ENCODE measurements around the gene NLRP3.
"Not testable (repeated sequence)": the region's sequence is repeated elsewhere in the genome, so short reads cannot be mapped to it uniquely, and the experiment has no call there.

NLRP3 gene

GRCh38 chr1:247376659-247377058 lies 39.3 kb upstream of the NLRP3 start:
- Histone ChIP-seq H3K9me2 (replicated peaks; ENCODE audit: control insufficient read depth, low read length) (no peaks in the 10 kb centered on the region), H3K9me3 (ENCODE audit: control insufficient read depth, insufficient read depth, low read length) (no peaks in the 10 kb centered on the region), H3K36me3 (ENCODE audit: control insufficient read depth, low read length) (no peaks in the 10 kb centered on the region), H3K4me1 (ENCODE audit: control insufficient read depth, low read length) (no peaks in the 10 kb centered on the region), H3K4me3 (ENCODE audit: low read length) (no peak overlapping the region), H3F3A (ENCODE audit: control insufficient read depth, insufficient read depth) (no peaks in the 10 kb centered on the region), H3K27ac (ENCODE audit: low read depth, low read length) (no peak overlapping the region), H3K27me3 (ENCODE audit: control insufficient read depth, low read length) (no peaks in the 10 kb centered on the region; the same call in 1 of the 2 replicates), H3K79me2 (ENCODE audit: control insufficient read depth, low read length) (no peaks in the 10 kb centered on the region), H3K4me2 (ENCODE audit: low read length) (no peak overlapping the region), H4K20me1 (ENCODE audit: control insufficient read depth, insufficient read depth, low read depth, low read length) (no peaks in the 10 kb centered on the region)
- no peak for TF ChIP-seq CTCF (IDR thresholded peaks at IDR 0.05; ENCODE audit: low read depth, low read length, poor library complexity, severe bottlenecking)
- TF ChIP-seq EZH2phosphoT487 (IDR thresholded peaks at IDR 0.05; ENCODE audit: borderline replicate concordance, low read length) = no peak

- not testable (repeated sequence) for H3K79me2 ChIP-seq (ENCODE audit: control insufficient read depth, low read length); H3F3A ChIP-seq (ENCODE audit: control insufficient read depth, insufficient read depth); H3K27me3 ChIP-seq (ENCODE audit: control insufficient read depth, low read length); H4K20me1 ChIP-seq (ENCODE audit: control insufficient read depth, insufficient read depth, low read depth, low read length); H3K9me3 ChIP-seq (ENCODE audit: control insufficient read depth, insufficient read depth, low read length); H3K9me2 ChIP-seq (replicated peaks; ENCODE audit: control insufficient read depth, low read length); H3K4me3 ChIP-seq (ENCODE audit: low read length); H3K27ac ChIP-seq (ENCODE audit: low read depth, low read length); H3K36me3 ChIP-seq (ENCODE audit: control insufficient read depth, low read length); H3K4me2 ChIP-seq (ENCODE audit: low read length); H3K4me1 ChIP-seq (ENCODE audit: control insufficient read depth, low read length)
Measured at GRCh38 chr1:247377656-247378055, 38.3 kb upstream of the NLRP3 start.

DNA sequence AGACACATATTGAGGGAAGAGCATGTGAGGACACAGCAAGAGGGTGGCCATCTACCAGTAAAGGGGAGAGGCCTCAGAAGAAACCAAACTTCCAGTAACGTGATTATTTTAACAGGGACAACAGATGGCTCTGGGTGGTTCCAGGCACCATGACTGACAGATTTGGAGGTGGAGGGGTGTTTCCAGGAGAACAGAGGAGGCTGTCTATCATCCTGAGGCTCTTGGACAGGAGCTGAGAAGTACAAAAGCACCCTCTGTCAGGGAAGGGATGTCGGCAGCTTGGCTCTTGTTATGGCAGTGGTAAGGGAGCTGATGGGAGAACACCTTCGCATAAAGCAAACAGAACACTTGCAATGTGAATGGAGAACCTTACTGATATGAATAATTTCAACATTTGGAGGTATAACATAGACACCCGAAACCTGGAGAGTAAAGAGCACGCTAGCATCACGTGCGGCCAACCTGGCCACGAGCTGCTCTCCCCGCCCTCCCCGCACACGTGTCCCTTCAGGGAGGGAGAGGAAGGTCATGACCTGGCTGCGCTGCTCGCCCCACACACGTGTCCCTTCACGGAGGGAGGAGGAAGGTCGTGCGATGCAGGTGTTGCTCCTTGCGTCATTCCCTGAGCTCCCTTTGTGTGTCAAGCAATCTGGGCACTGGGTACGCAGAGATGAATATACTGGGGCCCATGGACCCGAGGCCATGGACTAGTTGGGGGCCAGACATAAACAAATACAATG lies 37.5 kb upstream of the NLRP3 start:
- no peak overlapping the region for H3K4me3 ChIP-seq (ENCODE audit: low read length)
- no peak overlapping the region for H3K27ac ChIP-seq (ENCODE audit: low read depth, low read length)
- no peaks in the 10 kb centered on the region for H3F3A ChIP-seq (ENCODE audit: control insufficient read depth, insufficient read depth)
- TF ChIP-seq EZH2phosphoT487 (IDR thresholded peaks at IDR 0.05; ENCODE audit: borderline replicate concordance, low read length) (no peak), CTCF (IDR thresholded peaks at IDR 0.05; ENCODE audit: low read depth, low read length, poor library complexity, severe bottlenecking) (no peak)
- no peaks in the 10 kb centered on the region for H3K4me1 ChIP-seq (ENCODE audit: control insufficient read depth, low read length)
- no peaks in the 10 kb centered on the region for H3K79me2 ChIP-seq (ENCODE audit: control insufficient read depth, low read length)
- H3K36me3 ChIP-seq (ENCODE audit: control insufficient read depth, low read length) = no peaks in the 10 kb centered on the region
- no peaks in the 10 kb centered on the region for H4K20me1 ChIP-seq (ENCODE audit: control insufficient read depth, insufficient read depth, low read depth, low read length)
- no peaks in the 10 kb centered on the region; the same call in 1 of the 2 replicates for H3K27me3 ChIP-seq (ENCODE audit: control insufficient read depth, low read length)
- no peaks in the 10 kb centered on the region for H3K9me2 ChIP-seq (replicated peaks; ENCODE audit: control insufficient read depth, low read length)
- H3K4me2 ChIP-seq (ENCODE audit: low read length) = no peak overlapping the region
- no peaks in the 10 kb centered on the region for H3K9me3 ChIP-seq (ENCODE audit: control insufficient read depth, insufficient read depth, low read length)

DNA sequence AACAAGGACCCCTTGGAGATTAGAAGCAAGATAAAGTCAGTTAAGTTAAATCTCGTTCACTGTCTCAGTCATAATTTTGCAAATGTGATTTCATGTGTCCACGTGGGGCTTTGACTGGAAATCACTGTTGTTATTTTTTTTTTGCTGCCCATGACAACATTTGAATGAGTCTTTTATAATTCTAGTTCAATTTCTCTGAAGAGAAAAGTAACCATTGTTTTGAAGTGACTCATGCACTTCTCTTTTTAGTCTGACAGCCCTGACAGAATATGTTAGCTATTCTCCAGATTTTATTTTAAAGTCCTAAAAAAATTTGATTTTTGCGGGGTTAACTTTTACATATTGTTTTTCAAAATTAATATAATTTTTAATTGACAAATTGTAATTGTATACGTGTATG lies 30.7 kb upstream of the NLRP3 start:
- Histone ChIP-seq H3F3A (ENCODE audit: control insufficient read depth, insufficient read depth) (no peaks in the 10 kb centered on the region), H3K79me2 (ENCODE audit: control insufficient read depth, low read length) (no peaks in the 10 kb centered on the region), H3K4me2 (ENCODE audit: low read length) (no peak overlapping the region), H3K36me3 (ENCODE audit: control insufficient read depth, low read length) (no peaks in the 10 kb centered on the region), H3K9me2 (replicated peaks; ENCODE audit: control insufficient read depth, low read length) (no peaks in the 10 kb centered on the region), H3K27me3 (ENCODE audit: control insufficient read depth, low read length) (peaks cover 22% of the 10 kb centered on the region), H3K9me3 (ENCODE audit: control insufficient read depth, insufficient read depth, low read length) (no peaks in the 10 kb centered on the region), H4K20me1 (ENCODE audit: control insufficient read depth, insufficient read depth, low read depth, low read length) (no peaks in the 10 kb centered on the region), H3K4me1 (ENCODE audit: control insufficient read depth, low read length) (peaks cover 10% of the 10 kb centered on the region), H3K27ac (ENCODE audit: low read depth, low read length) (no peak overlapping the region), H3K4me3 (ENCODE audit: low read length) (no peak overlapping the region)
- TF ChIP-seq EZH2phosphoT487 (IDR thresholded peaks at IDR 0.05; ENCODE audit: borderline replicate concordance, low read length) = no peak
- TF ChIP-seq CTCF (IDR thresholded peaks at IDR 0.05; ENCODE audit: low read depth, low read length, poor library complexity, severe bottlenecking) = no peak
